Measurements from ENCODE around the gene NCAM1. TPM values are rescaled to one million over a fixed set of nuclear protein-coding genes. Genes with fewer than 3 reads are reported as not detected.

The NCAM1 gene
- total RNA-seq, 1 donor from 2014 or later = 27.3 TPM

DNA sequence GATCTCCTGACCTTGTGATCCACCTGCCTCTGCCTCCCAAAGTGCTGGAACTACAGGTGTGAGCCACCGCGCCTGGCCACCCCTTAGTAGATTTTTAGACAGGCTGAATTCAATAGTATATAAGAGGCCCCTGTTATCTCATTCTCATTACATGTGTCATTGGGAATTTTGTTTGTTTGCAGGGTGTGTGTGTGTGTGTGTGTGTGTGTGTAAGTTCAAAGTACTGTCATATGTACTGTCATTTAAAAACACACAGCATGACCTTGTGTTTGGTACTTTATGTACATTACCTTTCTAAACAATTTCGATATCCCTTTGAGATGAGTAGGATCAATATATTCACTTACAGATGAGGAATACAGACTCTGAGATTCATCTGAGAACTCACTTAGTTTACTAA is 234.5 kb downstream of the NCAM1 start:
- no peaks in the 10 kb centered on the region for H3K27me3 Mint-ChIP-seq
- H3K4me3 Mint-ChIP-seq (ENCODE audit: low read depth) = no peak overlapping the region
- TF ChIP-seq, protein P1, sequence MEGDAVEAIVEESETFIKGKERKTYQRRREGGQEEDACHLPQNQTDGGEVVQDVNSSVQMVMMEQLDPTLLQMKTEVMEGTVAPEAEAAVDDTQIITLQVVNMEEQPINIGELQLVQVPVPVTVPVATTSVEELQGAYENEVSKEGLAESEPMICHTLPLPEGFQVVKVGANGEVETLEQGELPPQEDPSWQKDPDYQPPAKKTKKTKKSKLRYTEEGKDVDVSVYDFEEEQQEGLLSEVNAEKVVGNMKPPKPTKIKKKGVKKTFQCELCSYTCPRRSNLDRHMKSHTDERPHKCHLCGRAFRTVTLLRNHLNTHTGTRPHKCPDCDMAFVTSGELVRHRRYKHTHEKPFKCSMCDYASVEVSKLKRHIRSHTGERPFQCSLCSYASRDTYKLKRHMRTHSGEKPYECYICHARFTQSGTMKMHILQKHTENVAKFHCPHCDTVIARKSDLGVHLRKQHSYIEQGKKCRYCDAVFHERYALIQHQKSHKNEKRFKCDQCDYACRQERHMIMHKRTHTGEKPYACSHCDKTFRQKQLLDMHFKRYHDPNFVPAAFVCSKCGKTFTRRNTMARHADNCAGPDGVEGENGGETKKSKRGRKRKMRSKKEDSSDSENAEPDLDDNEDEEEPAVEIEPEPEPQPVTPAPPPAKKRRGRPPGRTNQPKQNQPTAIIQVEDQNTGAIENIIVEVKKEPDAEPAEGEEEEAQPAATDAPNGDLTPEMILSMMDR (IDR thresholded peaks at IDR 0.05; ENCODE audit: unreplicated experiment) = no peak
- no peak for DNase-seq (ENCODE audit: low spot score, unreplicated experiment)
- H3K9me3 Mint-ChIP-seq (ENCODE audit: low read depth) = no peaks in the 10 kb centered on the region
- no peak overlapping the region for H3K27ac Mint-ChIP-seq
- no peaks in the 10 kb centered on the region for H3K36me3 Mint-ChIP-seq (ENCODE audit: insufficient read depth)
- peaks cover 19% of the 10 kb centered on the region for H3K4me1 Mint-ChIP-seq (ENCODE audit: low read depth)

DNA sequence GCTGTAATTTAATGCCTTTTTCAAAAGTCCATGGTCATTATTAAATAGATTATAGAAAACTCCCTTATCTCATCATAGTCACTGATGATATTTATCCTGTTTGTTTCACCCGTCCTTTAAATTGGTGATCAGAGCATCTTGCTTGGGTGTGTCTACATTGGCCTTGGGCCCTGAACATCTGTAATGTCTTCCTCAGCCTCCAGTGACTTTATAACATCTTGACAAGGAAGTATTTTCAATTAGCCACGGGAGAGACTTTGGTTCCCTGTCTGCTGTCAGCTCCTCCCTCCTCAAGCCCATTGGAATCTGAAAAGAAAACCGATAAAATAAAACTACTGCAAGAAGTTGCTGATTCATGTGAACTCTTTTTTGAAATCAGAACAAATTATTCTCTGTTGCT is 236.2 kb downstream of the NCAM1 start:
- Mint-ChIP-seq H3K27ac (no peak overlapping the region), H3K4me1 (ENCODE audit: low read depth) (peaks cover 9% of the 10 kb centered on the region), H3K36me3 (ENCODE audit: insufficient read depth) (no peaks in the 10 kb centered on the region), H3K9me3 (ENCODE audit: low read depth) (no peaks in the 10 kb centered on the region), H3K27me3 (peaks cover 2% of the 10 kb centered on the region), H3K4me3 (ENCODE audit: low read depth) (no peak overlapping the region)
- TF ChIP-seq, protein P1 (IDR thresholded peaks at IDR 0.05; ENCODE audit: unreplicated experiment) = no peak
- no peak for DNase-seq (ENCODE audit: low spot score, unreplicated experiment)

DNA sequence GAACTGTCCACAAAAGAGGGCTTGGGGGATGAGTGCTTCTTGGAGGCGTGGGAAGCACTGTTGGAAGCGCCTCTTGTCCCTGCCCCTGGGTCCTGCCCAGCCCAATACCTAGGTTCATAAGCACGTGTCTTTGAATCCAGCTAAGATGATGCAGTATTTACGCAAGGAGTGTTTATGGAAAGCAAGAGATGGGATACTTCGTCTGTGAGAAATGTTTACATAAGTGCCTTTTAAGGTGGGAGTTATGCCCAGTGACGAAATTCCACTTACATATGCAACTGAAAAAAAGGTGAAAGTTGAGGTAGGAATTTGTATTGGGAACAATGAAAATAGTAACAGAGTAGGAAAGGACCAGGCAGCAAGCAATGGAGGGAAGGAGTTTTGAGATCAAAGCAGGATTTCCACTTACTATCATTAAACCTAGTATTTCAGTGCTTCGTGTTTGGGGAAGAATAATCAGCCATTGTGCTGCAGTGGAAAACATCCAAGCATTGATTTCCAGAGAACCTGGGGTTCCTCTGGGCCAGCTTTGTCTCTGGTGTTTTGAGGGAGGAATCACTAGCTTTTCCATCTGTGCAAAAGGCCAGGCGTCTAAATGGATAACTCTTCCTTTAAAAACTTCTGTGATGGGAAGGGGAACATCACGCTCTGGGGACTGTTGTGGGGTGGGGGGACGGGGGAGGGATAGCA is 237.9 kb downstream of the NCAM1 start:
- Mint-ChIP-seq H3K9me3 (ENCODE audit: low read depth) (no peaks in the 10 kb centered on the region), H3K27me3 (peaks cover 5% of the 10 kb centered on the region), H3K4me1 (ENCODE audit: low read depth) (peaks cover 7% of the 10 kb centered on the region), H3K36me3 (ENCODE audit: insufficient read depth) (no peaks in the 10 kb centered on the region), H3K4me3 (ENCODE audit: low read depth) (no peak overlapping the region), H3K27ac (no peak overlapping the region)
- TF ChIP-seq, protein P1 (IDR thresholded peaks at IDR 0.05; ENCODE audit: unreplicated experiment) = no peak
- DNase-seq (ENCODE audit: low spot score, unreplicated experiment) = no peak

DNA sequence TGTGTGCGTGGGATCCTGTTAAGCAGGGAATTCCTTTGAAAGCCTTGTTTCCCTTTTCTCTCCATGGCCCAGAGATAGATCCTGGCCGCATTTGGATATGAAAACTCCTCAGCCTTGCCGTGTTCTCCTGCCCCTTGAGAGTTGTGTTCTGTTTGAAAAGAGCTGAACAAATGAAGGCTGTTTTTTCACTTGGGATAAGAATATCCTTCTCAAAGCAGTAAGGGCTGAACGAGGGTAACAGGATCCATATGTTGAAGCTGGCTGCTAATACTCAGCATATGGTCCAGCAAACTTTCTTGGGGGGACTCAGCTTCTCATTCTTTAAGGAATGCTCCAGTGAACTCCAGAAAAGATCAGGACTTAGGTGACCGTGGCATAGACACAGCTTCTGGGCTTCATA is 238.6 kb downstream of the NCAM1 start:
- DNase-seq (ENCODE audit: low spot score, unreplicated experiment) = no peak
- Mint-ChIP-seq H3K9me3 (ENCODE audit: low read depth) (no peaks in the 10 kb centered on the region), H3K4me1 (ENCODE audit: low read depth) (peaks cover 7% of the 10 kb centered on the region), H3K27ac (no peak overlapping the region), H3K27me3 (peaks cover 9% of the 10 kb centered on the region), H3K36me3 (ENCODE audit: insufficient read depth) (peaks cover 2% of the 10 kb centered on the region), H3K4me3 (ENCODE audit: low read depth) (no peak overlapping the region)
- TF ChIP-seq, protein P1 (IDR thresholded peaks at IDR 0.05; ENCODE audit: unreplicated experiment) = no peak

DNA sequence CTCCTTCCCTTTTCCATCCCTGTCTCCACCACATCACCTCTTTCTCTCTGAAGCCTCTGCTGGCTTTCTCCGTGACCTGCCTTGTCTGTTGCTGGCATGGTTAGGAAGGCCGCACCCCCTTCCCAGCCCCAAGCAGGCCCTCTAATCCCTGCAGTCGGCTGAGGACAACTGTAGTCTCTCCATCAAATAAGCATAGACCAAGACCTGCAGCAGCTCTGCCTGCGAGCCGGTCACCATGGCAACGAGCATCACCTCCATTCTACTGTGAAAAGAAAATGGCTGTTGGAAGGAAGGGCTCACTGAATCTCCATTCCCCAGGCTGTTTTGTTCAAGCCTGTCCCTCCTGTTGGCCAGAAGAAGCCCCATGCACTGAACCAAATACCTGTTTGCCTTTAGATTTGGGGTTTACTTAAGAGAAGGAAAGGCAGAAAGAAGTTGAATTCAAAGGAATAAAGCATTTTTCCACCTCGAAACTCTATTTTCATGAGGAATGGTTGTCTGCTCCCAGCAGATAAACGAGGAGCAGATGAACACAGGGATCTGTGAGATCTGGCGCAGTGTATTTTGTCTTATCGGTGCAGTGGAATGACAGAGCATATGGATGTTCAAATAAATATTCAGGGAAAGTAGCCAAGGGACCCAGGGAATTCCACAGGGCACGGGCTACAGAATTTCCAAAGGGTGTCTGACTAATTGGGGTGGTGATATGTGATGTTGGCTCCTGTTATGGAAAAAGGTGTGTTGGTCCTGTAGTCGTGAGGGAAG is 240.0 kb downstream of the NCAM1 start:
- TF ChIP-seq, protein P1 (IDR thresholded peaks at IDR 0.05; ENCODE audit: unreplicated experiment) = no peak
- Mint-ChIP-seq H3K27ac (no peak overlapping the region), H3K4me1 (ENCODE audit: low read depth) (peaks cover 7% of the 10 kb centered on the region), H3K36me3 (ENCODE audit: insufficient read depth) (peaks cover 2% of the 10 kb centered on the region), H3K27me3 (peaks cover 10% of the 10 kb centered on the region), H3K9me3 (ENCODE audit: low read depth) (no peaks in the 10 kb centered on the region), H3K4me3 (ENCODE audit: low read depth) (no peak overlapping the region)
- no peak for DNase-seq (ENCODE audit: low spot score, unreplicated experiment)

Measured in progenitor cell of endocrine pancreas (in vitro differentiated cells).